Measurements from ENCODE around the gene CELF2. TPM values are rescaled to one million over a fixed set of nuclear protein-coding genes. Genes with fewer than 3 reads are reported as not detected.

Gene CELF2
- total RNA-seq, 1 donor from 2014 or later, result 31.6 TPM

DNA sequence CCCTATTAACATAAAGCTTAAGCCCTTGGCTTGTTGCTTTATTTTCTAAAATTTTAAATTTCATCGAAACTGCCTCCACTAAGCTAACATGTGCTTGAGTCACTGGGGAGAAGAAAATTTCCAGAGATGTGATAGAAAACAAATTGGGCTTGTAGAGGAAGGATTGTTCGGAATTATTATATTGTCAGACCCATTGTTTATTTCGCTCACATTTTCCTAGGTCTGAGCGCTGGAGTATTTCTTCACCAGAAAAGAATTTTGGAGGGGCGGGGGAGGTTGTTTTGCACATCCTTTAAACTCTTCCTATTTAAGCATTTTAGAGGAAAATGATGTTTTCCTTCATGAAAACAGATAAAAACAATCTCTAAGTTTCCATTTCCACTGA lies 29.1 kb downstream of the CELF2 start:
- Histone ChIP-seq H3K4me3 (no peak overlapping the region), H3K27me3 (no peaks in the 10 kb centered on the region), H3K9me3 (ENCODE audit: low read depth) (no peaks in the 10 kb centered on the region), H3K79me2 (ENCODE audit: low read depth) (peaks cover 19% of the 10 kb centered on the region), H3K36me3 (no peaks in the 10 kb centered on the region), H4K20me1 (ENCODE audit: low read depth) (no peaks in the 10 kb centered on the region), H3K4me2 (no peak overlapping the region), H3K9ac (no peak overlapping the region), H3F3A (ENCODE audit: low read depth) (peaks cover 13% of the 10 kb centered on the region), H3K4me1 (peaks cover 38% of the 10 kb centered on the region), H2AFZ (replicated peaks) (no peak overlapping the region), H3K27ac (no peak overlapping the region)
- Mint-ChIP-seq H3K27me3 (ENCODE audit: insufficient read depth, low read depth) (peaks cover 2% of the 10 kb centered on the region), H3K36me3 (peaks cover 10% of the 10 kb centered on the region), H3K9me3 (peaks cover 6% of the 10 kb centered on the region), H3K27ac (no peak overlapping the region), H3K4me3 (no peak overlapping the region), H3K4me1 (peaks cover 24% of the 10 kb centered on the region)
- no peak for TF ChIP-seq EZH2phosphoT487 (IDR thresholded peaks at IDR 0.05)
- TF ChIP-seq EZH2 (IDR thresholded peaks at IDR 0.05), result no peak
- no peak for TF ChIP-seq CTCF (IDR thresholded peaks at IDR 0.05)
- DNase-seq (ENCODE audit: low spot score), result no peak

DNA sequence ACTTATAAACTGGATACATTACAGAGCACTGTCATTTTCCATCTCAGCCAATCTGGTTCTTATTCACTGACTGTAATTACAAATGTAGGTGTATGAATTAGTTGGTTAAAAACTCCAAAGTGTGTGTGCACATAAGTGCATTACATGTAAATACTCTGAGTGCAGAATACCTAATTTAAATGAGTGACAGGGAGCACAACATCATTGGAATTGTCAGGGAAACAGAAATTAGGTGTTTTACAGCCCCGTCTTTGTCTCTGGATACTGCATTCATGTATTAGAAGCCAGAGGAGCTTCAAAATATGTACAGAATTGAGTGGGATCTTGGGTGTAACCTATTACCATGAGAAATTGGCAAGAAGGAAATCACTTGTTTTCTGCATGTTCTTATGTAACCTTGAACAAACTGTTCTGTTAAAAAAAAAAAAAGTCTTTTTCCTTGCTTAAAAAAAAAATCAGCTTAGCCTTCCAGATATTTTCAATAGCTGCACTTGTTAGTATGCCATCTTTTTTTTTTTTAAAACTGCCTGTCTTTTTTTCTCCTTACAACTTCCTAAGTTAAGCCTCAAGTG lies 31.1 kb downstream of the CELF2 start:
- Mint-ChIP-seq H3K4me1 (peaks cover 24% of the 10 kb centered on the region), H3K4me3 (no peak overlapping the region), H3K9me3 (no peaks in the 10 kb centered on the region), H3K27ac (no peak overlapping the region), H3K36me3 (peaks cover 5% of the 10 kb centered on the region), H3K27me3 (ENCODE audit: insufficient read depth, low read depth) (peaks cover 2% of the 10 kb centered on the region)
- no peak overlapping the region for H2AFZ ChIP-seq (replicated peaks)
- no peak overlapping the region for H3K27ac ChIP-seq
- H3K9ac ChIP-seq, result no peak overlapping the region
- no peak overlapping the region for H3K4me2 ChIP-seq
- H3K79me2 ChIP-seq (ENCODE audit: low read depth), result peaks cover 31% of the 10 kb centered on the region
- DNase-seq (ENCODE audit: low spot score), result no peak
- H3F3A ChIP-seq (ENCODE audit: low read depth), result peaks cover 13% of the 10 kb centered on the region
- H3K27me3 ChIP-seq, result no peaks in the 10 kb centered on the region
- H3K4me3 ChIP-seq, result no peak overlapping the region
- H3K36me3 ChIP-seq, result no peaks in the 10 kb centered on the region
- H3K9me3 ChIP-seq (ENCODE audit: low read depth), result no peaks in the 10 kb centered on the region
- H3K4me1 ChIP-seq, result peaks cover 38% of the 10 kb centered on the region
- no peak for TF ChIP-seq EZH2 (IDR thresholded peaks at IDR 0.05)
- TF ChIP-seq EZH2phosphoT487 (IDR thresholded peaks at IDR 0.05), result no peak
- no peak for TF ChIP-seq CTCF (IDR thresholded peaks at IDR 0.05)
- H4K20me1 ChIP-seq (ENCODE audit: low read depth), result no peaks in the 10 kb centered on the region

GRCh38 chr10:11049806-11050205 lies 32.1 kb downstream of the CELF2 start:
- H3F3A ChIP-seq (ENCODE audit: low read depth), result peaks cover 14% of the 10 kb centered on the region
- no peak overlapping the region for H3K9ac ChIP-seq
- peak overlapping the region; percentile 18 for H3K27ac ChIP-seq
- H3K79me2 ChIP-seq (ENCODE audit: low read depth), result peaks cover 29% of the 10 kb centered on the region
- no peaks in the 10 kb centered on the region for H3K36me3 Mint-ChIP-seq
- no peak for TF ChIP-seq EZH2 (IDR thresholded peaks at IDR 0.05)
- no peak for TF ChIP-seq EZH2phosphoT487 (IDR thresholded peaks at IDR 0.05)
- TF ChIP-seq CTCF (IDR thresholded peaks at IDR 0.05), result no peak
- H3K9me3 ChIP-seq (ENCODE audit: low read depth), result no peaks in the 10 kb centered on the region
- H3K27me3 ChIP-seq, result no peaks in the 10 kb centered on the region
- no peak overlapping the region for H3K4me3 ChIP-seq
- peak; percentile 27 for DNase-seq (ENCODE audit: low spot score)
- H2AFZ ChIP-seq (replicated peaks), result no peak overlapping the region
- peaks cover 24% of the 10 kb centered on the region for H3K4me1 Mint-ChIP-seq
- H3K36me3 ChIP-seq, result no peaks in the 10 kb centered on the region
- H3K9me3 Mint-ChIP-seq, result peaks cover 2% of the 10 kb centered on the region
- H3K4me2 ChIP-seq, result peak overlapping the region; percentile 36
- no peak overlapping the region for H3K27ac Mint-ChIP-seq
- peaks cover 2% of the 10 kb centered on the region for H3K27me3 Mint-ChIP-seq (ENCODE audit: insufficient read depth, low read depth)
- no peak overlapping the region for H3K4me3 Mint-ChIP-seq
- H4K20me1 ChIP-seq (ENCODE audit: low read depth), result no peaks in the 10 kb centered on the region
- H3K4me1 ChIP-seq, result peaks cover 39% of the 10 kb centered on the region
